ENCODE results near the gene GZMM. TPM values are rescaled to one million over a fixed set of nuclear protein-coding genes. Genes with fewer than 3 reads are reported as not detected.

Gene GZMM
- total RNA-seq, 1 experiment from 2014 or later = not detected

DNA sequence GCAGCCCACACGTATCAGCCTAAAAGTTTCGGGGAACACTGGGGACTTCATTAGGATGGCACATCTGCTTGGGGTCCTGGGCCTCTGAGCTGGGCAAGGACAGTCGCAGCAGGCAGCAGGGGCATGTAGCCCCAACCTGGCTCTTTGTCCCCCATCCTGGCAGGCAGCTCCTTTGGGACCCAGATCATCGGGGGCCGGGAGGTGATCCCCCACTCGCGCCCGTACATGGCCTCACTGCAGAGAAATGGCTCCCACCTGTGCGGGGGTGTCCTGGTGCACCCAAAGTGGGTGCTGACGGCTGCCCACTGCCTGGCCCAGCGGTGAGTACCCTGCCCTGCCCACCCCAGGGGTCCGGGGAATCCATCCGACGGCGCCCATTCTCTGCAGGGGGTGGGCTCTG, 3.3 kb downstream of the GZMM start:
- intact Hi-C loops (cut with micrococcal nuclease) = no loop called here
- Histone ChIP-seq H3K79me2 (ENCODE audit: low read length) (no peaks in the 10 kb centered on the region), H3K4me1 (ENCODE audit: insufficient read depth, low read length) (no peaks in the 10 kb centered on the region; the same call in 1 of the 2 replicates), H3K36me3 (ENCODE audit: low read depth, low read length) (no peaks in the 10 kb centered on the region), H2AFZ (ENCODE audit: low read length) (no peak overlapping the region), H3K4me3 (ENCODE audit: low read length) (no peak overlapping the region), H3F3A (ENCODE audit: low read length, unreplicated experiment) (no peaks in the 10 kb centered on the region), H3K27ac (ENCODE audit: low read length) (no peak overlapping the region), H3K9me3 (ENCODE audit: low read length) (no peaks in the 10 kb centered on the region), H4K20me1 (ENCODE audit: low read length) (no peaks in the 10 kb centered on the region), H3K9me2 (replicated peaks; ENCODE audit: low read length) (no peaks in the 10 kb centered on the region), H3K27me3 (ENCODE audit: low read length) (no peaks in the 10 kb centered on the region), H3K9ac (ENCODE audit: low read length) (no peak overlapping the region), H3K4me2 (ENCODE audit: low read length) (no peak overlapping the region)
- TF ChIP-seq EZH2 (IDR thresholded peaks at IDR 0.05; ENCODE audit: low read length, unreplicated experiment) = no peak
- TF ChIP-seq EZH2phosphoT487 (IDR thresholded peaks at IDR 0.05; ENCODE audit: borderline replicate concordance, low read length) = no peak
- TF ChIP-seq, protein P1, sequence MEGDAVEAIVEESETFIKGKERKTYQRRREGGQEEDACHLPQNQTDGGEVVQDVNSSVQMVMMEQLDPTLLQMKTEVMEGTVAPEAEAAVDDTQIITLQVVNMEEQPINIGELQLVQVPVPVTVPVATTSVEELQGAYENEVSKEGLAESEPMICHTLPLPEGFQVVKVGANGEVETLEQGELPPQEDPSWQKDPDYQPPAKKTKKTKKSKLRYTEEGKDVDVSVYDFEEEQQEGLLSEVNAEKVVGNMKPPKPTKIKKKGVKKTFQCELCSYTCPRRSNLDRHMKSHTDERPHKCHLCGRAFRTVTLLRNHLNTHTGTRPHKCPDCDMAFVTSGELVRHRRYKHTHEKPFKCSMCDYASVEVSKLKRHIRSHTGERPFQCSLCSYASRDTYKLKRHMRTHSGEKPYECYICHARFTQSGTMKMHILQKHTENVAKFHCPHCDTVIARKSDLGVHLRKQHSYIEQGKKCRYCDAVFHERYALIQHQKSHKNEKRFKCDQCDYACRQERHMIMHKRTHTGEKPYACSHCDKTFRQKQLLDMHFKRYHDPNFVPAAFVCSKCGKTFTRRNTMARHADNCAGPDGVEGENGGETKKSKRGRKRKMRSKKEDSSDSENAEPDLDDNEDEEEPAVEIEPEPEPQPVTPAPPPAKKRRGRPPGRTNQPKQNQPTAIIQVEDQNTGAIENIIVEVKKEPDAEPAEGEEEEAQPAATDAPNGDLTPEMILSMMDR (conservative IDR thresholded peaks at IDR 0.05; ENCODE audit: low read depth, low read length) = no peak
- DNase-seq (no peak), ATAC-seq (no peak)
- ChIA-PET POLR2A (ENCODE audit: unreplicated experiment) (no interaction called here), CTCF (no interaction called here)
- BruUV-seq (replicated peaks) = no TSS peak

DNA sequence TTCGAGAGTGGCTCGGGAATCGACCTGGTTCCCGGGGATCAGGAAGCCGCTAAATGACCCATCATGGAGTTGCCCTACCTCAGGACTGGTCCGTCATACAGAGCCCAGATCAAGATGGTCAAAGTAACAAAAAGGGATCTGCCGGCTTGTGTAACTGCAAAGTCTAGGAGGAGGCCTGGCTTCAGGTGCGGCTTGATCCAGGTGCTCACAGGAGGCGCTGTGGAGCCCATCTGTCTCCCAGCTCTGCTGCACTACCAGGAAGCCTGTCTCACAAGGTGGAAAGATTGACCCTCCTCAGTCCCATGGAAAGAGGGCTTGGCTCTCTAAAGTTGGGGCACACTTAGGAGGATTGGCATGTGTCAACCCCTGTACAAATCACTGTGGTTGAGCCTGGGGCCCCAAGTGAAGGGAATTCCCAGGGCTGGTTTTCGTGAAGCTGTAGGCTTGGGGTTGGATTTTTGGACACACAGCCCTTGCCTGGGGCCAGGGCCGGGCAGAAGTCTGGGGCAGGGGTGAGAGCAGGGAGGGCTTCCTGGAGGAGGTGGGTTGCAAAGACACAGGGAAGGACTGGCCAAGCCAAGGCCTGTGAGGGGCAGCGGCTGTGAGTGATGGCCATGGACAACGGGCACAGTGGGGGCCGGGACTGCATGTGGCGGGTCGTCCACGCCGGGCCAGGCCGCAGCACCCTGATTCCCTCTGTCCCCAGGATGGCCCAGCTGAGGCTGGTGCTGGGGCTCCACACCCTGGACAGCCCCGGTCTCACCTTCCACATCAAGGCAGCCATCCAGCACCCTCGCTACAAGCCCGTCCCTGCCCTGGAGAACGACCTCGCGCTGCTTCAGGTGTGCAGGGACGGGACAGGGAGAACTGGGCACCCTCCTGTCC, 4.2 kb downstream of the GZMM start:
- no peak; the same call in 1 of the 2 replicates for ATAC-seq
- BruUV-seq (replicated peaks) = no TSS peak
- CTCF ChIA-PET = interaction anchor here (0.5 to 1.0 kb wide), 2 partner anchors 13 to 27 kb away, joined by 3 read pairs; no protein-coding TSS in a partner anchor

More for the DNA sequence above, 4.2 kb downstream of the GZMM start:
- H3K9me2 ChIP-seq (replicated peaks; ENCODE audit: low read length) = no peaks in the 10 kb centered on the region
- intact Hi-C loops (cut with micrococcal nuclease) = no loop called here
- no peak for DNase-seq
- no peaks in the 10 kb centered on the region for H4K20me1 ChIP-seq (ENCODE audit: low read length)
- no peaks in the 10 kb centered on the region for H3K36me3 ChIP-seq (ENCODE audit: low read depth, low read length)
- no peak overlapping the region for H3K4me3 ChIP-seq (ENCODE audit: low read length)
- no peaks in the 10 kb centered on the region for H3K9me3 ChIP-seq (ENCODE audit: low read length)
- H3K4me2 ChIP-seq (ENCODE audit: low read length) = no peak overlapping the region
- no peak overlapping the region for H2AFZ ChIP-seq (ENCODE audit: low read length)
- H3F3A ChIP-seq (ENCODE audit: low read length, unreplicated experiment) = no peaks in the 10 kb centered on the region
- H3K27me3 ChIP-seq (ENCODE audit: low read length) = no peaks in the 10 kb centered on the region
- POLR2A ChIA-PET (ENCODE audit: unreplicated experiment) = no interaction called here
- H3K4me1 ChIP-seq (ENCODE audit: insufficient read depth, low read length) = no peaks in the 10 kb centered on the region; the same call in 1 of the 2 replicates
- no peak overlapping the region for H3K9ac ChIP-seq (ENCODE audit: low read length)
- TF ChIP-seq EZH2 (IDR thresholded peaks at IDR 0.05; ENCODE audit: low read length, unreplicated experiment) (no peak), EZH2phosphoT487 (IDR thresholded peaks at IDR 0.05; ENCODE audit: borderline replicate concordance, low read length) (no peak)
- TF ChIP-seq, protein P1 (conservative IDR thresholded peaks at IDR 0.05; ENCODE audit: low read depth, low read length) = no peak
- H3K79me2 ChIP-seq (ENCODE audit: low read length) = no peaks in the 10 kb centered on the region
- H3K27ac ChIP-seq (ENCODE audit: low read length) = no peak overlapping the region

All from PC-3 (cell line).